Measurements from ENCODE around the gene DYNC2H1. TPM values are rescaled to one million over a fixed set of nuclear protein-coding genes. Genes with fewer than 3 reads are reported as not detected.

Gene DYNC2H1
- total RNA-seq, 1 donor from 2014 or later, result 17.2 TPM

DNA sequence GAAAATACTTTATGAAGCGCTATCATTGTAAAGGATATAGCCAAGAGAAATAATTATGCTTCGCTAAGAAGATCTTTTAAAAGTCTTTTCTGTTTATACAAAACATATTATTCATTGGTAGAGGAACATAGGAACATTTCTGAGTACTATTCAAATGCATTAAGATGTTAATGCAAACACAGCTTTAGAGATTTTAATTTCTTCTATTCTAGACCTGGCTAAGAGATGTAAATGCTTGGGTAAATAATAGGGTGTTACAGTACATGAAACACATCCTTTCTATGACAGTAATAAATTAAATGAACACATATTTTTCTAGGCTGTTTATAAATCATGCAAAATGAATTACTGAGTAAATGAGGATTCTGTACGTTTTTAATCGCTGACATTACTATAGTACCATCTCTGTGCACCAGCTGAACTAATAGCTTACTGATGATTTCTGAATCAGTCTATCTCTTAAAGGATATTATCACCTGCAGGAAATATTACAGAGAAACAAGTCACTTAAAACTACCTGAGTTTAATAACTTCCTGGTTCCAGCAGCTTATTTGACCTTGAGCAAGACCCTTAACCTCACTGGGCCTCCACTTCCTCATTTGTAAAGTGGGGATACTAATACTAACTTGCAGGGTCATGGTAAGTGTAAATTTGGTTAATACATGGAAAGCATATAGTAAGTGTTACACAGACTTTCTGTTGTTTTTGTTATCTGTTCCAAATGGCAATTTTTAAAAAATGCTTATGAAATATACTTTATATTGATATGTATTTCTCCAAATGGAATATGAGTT lies 344.9 kb downstream of the DYNC2H1 start:
- no peak for DNase-seq (ENCODE audit: low read depth)
- Mint-ChIP-seq H3K4me3 (ENCODE audit: unreplicated experiment) (no peak overlapping the region), H3K36me3 (ENCODE audit: low read depth, unreplicated experiment) (no peaks in the 10 kb centered on the region), H3K4me1 (ENCODE audit: low read depth, unreplicated experiment) (no peaks in the 10 kb centered on the region), H3K27me3 (ENCODE audit: low read depth, unreplicated experiment) (no peaks in the 10 kb centered on the region), H3K9me3 (ENCODE audit: unreplicated experiment) (no peaks in the 10 kb centered on the region), H3K27ac (ENCODE audit: unreplicated experiment) (no peak overlapping the region)
- Histone ChIP-seq H3K4me1 (ENCODE audit: insufficient read depth, low read length) (peaks cover 3% of the 10 kb centered on the region), H4K20me1 (ENCODE audit: insufficient read depth, low read length) (no peaks in the 10 kb centered on the region), H3K9ac (ENCODE audit: low read length) (no peak overlapping the region), H3K36me3 (ENCODE audit: insufficient read depth, low read length) (no peaks in the 10 kb centered on the region), H3K79me2 (ENCODE audit: insufficient read depth, low read length) (no peaks in the 10 kb centered on the region), H3K27ac (ENCODE audit: low read depth, low read length) (no peak overlapping the region), H3K4me2 (ENCODE audit: low read length) (no peak overlapping the region), H3K9me3 (ENCODE audit: insufficient read depth, low read depth, low read length) (no peaks in the 10 kb centered on the region), H3K27me3 (ENCODE audit: insufficient read depth, low read length) (no peaks in the 10 kb centered on the region), H3K4me3 (ENCODE audit: insufficient read depth, low read depth, low read length) (no peak overlapping the region), H2AFZ (ENCODE audit: low read depth, low read length) (no peak overlapping the region)
- FAIRE-seq, result no peak
- TF ChIP-seq, protein P1, sequence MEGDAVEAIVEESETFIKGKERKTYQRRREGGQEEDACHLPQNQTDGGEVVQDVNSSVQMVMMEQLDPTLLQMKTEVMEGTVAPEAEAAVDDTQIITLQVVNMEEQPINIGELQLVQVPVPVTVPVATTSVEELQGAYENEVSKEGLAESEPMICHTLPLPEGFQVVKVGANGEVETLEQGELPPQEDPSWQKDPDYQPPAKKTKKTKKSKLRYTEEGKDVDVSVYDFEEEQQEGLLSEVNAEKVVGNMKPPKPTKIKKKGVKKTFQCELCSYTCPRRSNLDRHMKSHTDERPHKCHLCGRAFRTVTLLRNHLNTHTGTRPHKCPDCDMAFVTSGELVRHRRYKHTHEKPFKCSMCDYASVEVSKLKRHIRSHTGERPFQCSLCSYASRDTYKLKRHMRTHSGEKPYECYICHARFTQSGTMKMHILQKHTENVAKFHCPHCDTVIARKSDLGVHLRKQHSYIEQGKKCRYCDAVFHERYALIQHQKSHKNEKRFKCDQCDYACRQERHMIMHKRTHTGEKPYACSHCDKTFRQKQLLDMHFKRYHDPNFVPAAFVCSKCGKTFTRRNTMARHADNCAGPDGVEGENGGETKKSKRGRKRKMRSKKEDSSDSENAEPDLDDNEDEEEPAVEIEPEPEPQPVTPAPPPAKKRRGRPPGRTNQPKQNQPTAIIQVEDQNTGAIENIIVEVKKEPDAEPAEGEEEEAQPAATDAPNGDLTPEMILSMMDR (IDR thresholded peaks at IDR 0.05; ENCODE audit: insufficient read depth, low read depth, low read length), result no peak
- no peak for TF ChIP-seq EZH2 (IDR thresholded peaks at IDR 0.05; ENCODE audit: insufficient read depth, low read length)

DNA sequence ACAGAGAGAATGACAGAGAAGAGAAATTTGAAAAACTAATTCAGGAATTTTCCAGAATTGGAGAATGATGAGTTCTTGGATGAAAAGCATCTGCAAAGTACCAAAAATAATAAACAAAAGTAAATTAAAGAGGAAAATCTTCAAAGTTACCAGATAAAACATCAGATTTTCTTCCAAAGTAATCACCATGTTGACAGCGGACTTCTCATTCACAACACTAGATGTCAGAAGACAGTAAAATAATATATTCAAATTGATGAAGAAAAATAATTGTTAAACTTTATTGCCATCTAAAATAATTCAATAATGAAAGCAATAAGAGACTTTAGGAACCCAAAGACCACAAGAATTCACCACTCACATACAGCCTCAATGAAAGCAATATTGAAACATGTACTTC lies 355.2 kb downstream of the DYNC2H1 start:
- Histone ChIP-seq H3K9ac (ENCODE audit: low read length) (no peak overlapping the region), H3K9me3 (ENCODE audit: insufficient read depth, low read depth, low read length) (no peaks in the 10 kb centered on the region), H3K4me2 (ENCODE audit: low read length) (no peak overlapping the region), H3K36me3 (ENCODE audit: insufficient read depth, low read length) (no peaks in the 10 kb centered on the region), H3K79me2 (ENCODE audit: insufficient read depth, low read length) (no peaks in the 10 kb centered on the region), H3K4me3 (ENCODE audit: insufficient read depth, low read depth, low read length) (no peak overlapping the region), H4K20me1 (ENCODE audit: insufficient read depth, low read length) (no peaks in the 10 kb centered on the region), H3K27me3 (ENCODE audit: insufficient read depth, low read length) (no peaks in the 10 kb centered on the region), H3K4me1 (ENCODE audit: insufficient read depth, low read length) (no peaks in the 10 kb centered on the region), H3K27ac (ENCODE audit: low read depth, low read length) (no peak overlapping the region), H2AFZ (ENCODE audit: low read depth, low read length) (no peak overlapping the region)
- DNase-seq (ENCODE audit: low read depth) (no peak), FAIRE-seq (no peak)
- Mint-ChIP-seq H3K4me1 (ENCODE audit: low read depth, unreplicated experiment) (no peaks in the 10 kb centered on the region), H3K4me3 (ENCODE audit: unreplicated experiment) (no peak overlapping the region), H3K27ac (ENCODE audit: unreplicated experiment) (no peak overlapping the region), H3K27me3 (ENCODE audit: low read depth, unreplicated experiment) (no peaks in the 10 kb centered on the region), H3K9me3 (ENCODE audit: unreplicated experiment) (no peaks in the 10 kb centered on the region), H3K36me3 (ENCODE audit: low read depth, unreplicated experiment) (peaks cover 2% of the 10 kb centered on the region)
- no peak for TF ChIP-seq EZH2 (IDR thresholded peaks at IDR 0.05; ENCODE audit: insufficient read depth, low read length)
- TF ChIP-seq, protein P1 (IDR thresholded peaks at IDR 0.05; ENCODE audit: insufficient read depth, low read depth, low read length), result no peak

DNA sequence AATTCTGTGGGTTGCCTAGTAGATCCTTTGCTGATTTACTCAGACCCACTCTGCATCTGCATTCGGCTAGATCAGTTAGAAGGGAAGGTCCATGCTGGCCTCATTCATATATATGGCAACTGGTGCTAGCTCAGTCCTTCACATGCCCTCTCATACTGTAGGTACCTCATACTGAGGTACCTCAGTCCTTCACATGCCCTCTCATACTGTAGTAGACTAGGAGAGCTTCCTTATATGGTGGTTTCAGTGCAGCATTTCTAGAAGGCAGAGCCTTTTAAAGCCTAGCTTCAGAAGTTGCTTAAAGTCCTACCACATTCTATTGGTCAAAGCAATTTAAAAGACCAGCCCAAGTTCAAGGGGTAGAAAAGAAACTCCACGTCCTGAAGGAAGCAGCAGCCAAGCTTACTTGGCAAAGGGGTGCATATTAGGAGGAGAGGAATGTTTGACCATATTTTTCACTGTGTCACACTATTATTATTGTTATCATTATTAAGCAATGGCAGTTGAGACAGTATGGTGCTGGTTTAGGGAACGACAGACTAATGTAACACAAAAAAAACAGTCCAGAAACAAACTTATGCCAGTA lies 356.4 kb downstream of the DYNC2H1 start:
- no peaks in the 10 kb centered on the region for H3K27me3 Mint-ChIP-seq (ENCODE audit: low read depth, unreplicated experiment)
- Histone ChIP-seq H3K9ac (ENCODE audit: low read length) (no peak overlapping the region), H3K27ac (ENCODE audit: low read depth, low read length) (no peak overlapping the region), H3K36me3 (ENCODE audit: insufficient read depth, low read length) (no peaks in the 10 kb centered on the region), H3K9me3 (ENCODE audit: insufficient read depth, low read depth, low read length) (no peaks in the 10 kb centered on the region), H3K79me2 (ENCODE audit: insufficient read depth, low read length) (no peaks in the 10 kb centered on the region), H3K27me3 (ENCODE audit: insufficient read depth, low read length) (no peaks in the 10 kb centered on the region), H2AFZ (ENCODE audit: low read depth, low read length) (no peak overlapping the region), H3K4me1 (ENCODE audit: insufficient read depth, low read length) (no peaks in the 10 kb centered on the region), H3K4me3 (ENCODE audit: insufficient read depth, low read depth, low read length) (no peak overlapping the region), H4K20me1 (ENCODE audit: insufficient read depth, low read length) (no peaks in the 10 kb centered on the region), H3K4me2 (ENCODE audit: low read length) (no peak overlapping the region)
- DNase-seq (ENCODE audit: low read depth) (no peak), FAIRE-seq (no peak)
- no peaks in the 10 kb centered on the region for H3K9me3 Mint-ChIP-seq (ENCODE audit: unreplicated experiment)
- H3K27ac Mint-ChIP-seq (ENCODE audit: unreplicated experiment), result no peak overlapping the region
- no peaks in the 10 kb centered on the region for H3K4me1 Mint-ChIP-seq (ENCODE audit: low read depth, unreplicated experiment)
- H3K4me3 Mint-ChIP-seq (ENCODE audit: unreplicated experiment), result no peak overlapping the region
- TF ChIP-seq, protein P1 (IDR thresholded peaks at IDR 0.05; ENCODE audit: insufficient read depth, low read depth, low read length), result no peak
- no peak for TF ChIP-seq EZH2 (IDR thresholded peaks at IDR 0.05; ENCODE audit: insufficient read depth, low read length)
- H3K36me3 Mint-ChIP-seq (ENCODE audit: low read depth, unreplicated experiment), result peaks cover 2% of the 10 kb centered on the region
